ENCODE data around the gene MPZL1. TPM values are rescaled to one million over a fixed set of nuclear protein-coding genes. Genes with fewer than 3 reads are reported as not detected.
A peak's percentile ranks its signal among the peaks of the same experiment; 100 is the strongest.

Gene MPZL1
- total RNA-seq, 3 donors from 2014 or later = 95.6 to 117 (median 103) TPM

GRCh38 chr1:167797015-167797414 lies 75.2 kb downstream of the MPZL1 start:
- Histone ChIP-seq H3K4me1 (ENCODE audit: low read depth) (no peaks in the 10 kb centered on the region), H3K4me3 (no peak overlapping the region), H3K9me3 (no peaks in the 10 kb centered on the region), H3K36me3 (ENCODE audit: low read depth) (no peaks in the 10 kb centered on the region)
- intact Hi-C loops (cut with DNase I, micrococcal nuclease) = no loop called here
- no peak for TF ChIP-seq CTCF (IDR thresholded peaks at IDR 0.05)
- ATAC-seq (peak; percentile 76), DNase-seq (peak in 1 of 3 donors; percentile 35)

- H3K9me3 ChIP-seq = no peaks in the 10 kb centered on the region
- H3K4me3 ChIP-seq = no peak overlapping the region
- DNase-seq (no peak), ATAC-seq (no peak)
- intact Hi-C loops (cut with DNase I, micrococcal nuclease) = no loop called here
- H3K36me3 ChIP-seq (ENCODE audit: low read depth) = no peaks in the 10 kb centered on the region
- no peak for TF ChIP-seq CTCF (IDR thresholded peaks at IDR 0.05)
- H3K4me1 ChIP-seq (ENCODE audit: low read depth) = peaks cover 7% of the 10 kb centered on the region
These were observed 77.2 kb downstream of the MPZL1 start for GRCh38 chr1:167798952-167799351.

- Histone ChIP-seq H3K4me3 (no peak overlapping the region), H3K9me3 (no peaks in the 10 kb centered on the region), H3K4me1 (ENCODE audit: low read depth) (peaks cover 7% of the 10 kb centered on the region), H3K36me3 (ENCODE audit: low read depth) (no peaks in the 10 kb centered on the region)
- ATAC-seq (no peak), DNase-seq (no peak)
- intact Hi-C loops (cut with DNase I, micrococcal nuclease) = loop anchor here (10.0 kb wide), 1 partner anchor 75 kb away; the partner anchor contains the start of gene MPZL1 (in 2 of the 2)
- TF ChIP-seq CTCF (IDR thresholded peaks at IDR 0.05) = no peak
These were observed 78.0 kb downstream of the MPZL1 start for GRCh38 chr1:167799747-167800146.

- TF ChIP-seq CTCF (IDR thresholded peaks at IDR 0.05) = no peak
- DNase-seq = no peak
- Histone ChIP-seq H3K4me1 (ENCODE audit: low read depth) (peaks cover 7% of the 10 kb centered on the region), H3K4me3 (no peak overlapping the region), H3K36me3 (ENCODE audit: low read depth) (no peaks in the 10 kb centered on the region), H3K9me3 (no peaks in the 10 kb centered on the region)
- intact Hi-C loops (cut with DNase I, micrococcal nuclease) = loop anchor here (10.0 kb wide), 1 partner anchor 75 kb away; the partner anchor contains the start of gene MPZL1 (in 2 of the 2)
- no peak for ATAC-seq
These were observed 78.5 kb downstream of the MPZL1 start for GRCh38 chr1:167800251-167800650.

GRCh38 chr1:167802235-167802634 lies 80.5 kb downstream of the MPZL1 start:
- ATAC-seq (no peak), DNase-seq (no peak)
- intact Hi-C loops (cut with DNase I, micrococcal nuclease) = loop anchor here (10.0 kb wide), 1 partner anchor 77 kb away; the partner anchor contains the start of gene MPZL1 (in 2 of the 2)
- TF ChIP-seq CTCF (IDR thresholded peaks at IDR 0.05) = no peak
- H3K4me1 ChIP-seq (ENCODE audit: low read depth) = peaks cover 7% of the 10 kb centered on the region
- H3K4me3 ChIP-seq = no peak overlapping the region
- no peaks in the 10 kb centered on the region for H3K9me3 ChIP-seq
- H3K36me3 ChIP-seq (ENCODE audit: low read depth) = no peaks in the 10 kb centered on the region

Data from mucosa of descending colon (tissue), 3 donors.